GM23338 (cell line): ENCODE data around the gene PRMT7. TPM values are rescaled to one million over a fixed set of nuclear protein-coding genes. Genes with fewer than 3 reads are reported as not detected.

ENCODE experiments used
- ATAC-seq: fragments of 200-7000 bp; cut with Tn5 transposase; 3 replicates; pipeline ENCODE4 v1.9.1; 2020
- DNase-seq: peaks from one replicate; pipeline ENCODE4 v3.0.0-alpha.2; 2015; ENCODE audit warnings: low spot score
- H2AFZ ChIP-seq: fragments of 200-600 bp; sonication (generic); 2 replicates; pipeline ENCODE4 v1.8.0; 2016; ENCODE audit warnings: antibody characterized with exemption, mild to moderate bottlenecking, moderate library complexity
- H3F3A ChIP-seq: fragments of 200-600 bp; sonication (generic); replicated peaks from 2 replicates; pipeline ENCODE4 v1.8.0; 2017; ENCODE audit warnings: antibody characterized with exemption, mixed run types, low read depth
- H3K27ac ChIP-seq: fragments of 200-600 bp; sonication (generic); 2 replicates; pipeline ENCODE4 v1.6.1; 2016; ENCODE audit warnings: low read depth
- H3K27me3 ChIP-seq: fragments of 200-600 bp; sonication (generic); 2 replicates; pipeline ENCODE4 v1.8.0; 2016; ENCODE audit warnings: mild to moderate bottlenecking, mixed run types, moderate library complexity; ENCODE audit not compliant: insufficient read depth
- H3K36me3 ChIP-seq: fragments of 200-600 bp; sonication (generic); 2 replicates; pipeline ENCODE4 v1.8.0; 2016; ENCODE audit warnings: mild to moderate bottlenecking; ENCODE audit not compliant: insufficient read depth
- H3K4me1 ChIP-seq: fragments of 200-600 bp; sonication (generic); 2 replicates; pipeline ENCODE4 v1.8.0; 2016; ENCODE audit warnings: mild to moderate bottlenecking, moderate library complexity; ENCODE audit not compliant: insufficient read depth
- H3K4me2 ChIP-seq: fragments of 200-600 bp; sonication (generic); 2 replicates; pipeline ENCODE4 v1.7.1; 2017; ENCODE audit warnings: mixed run types
- H3K4me3 ChIP-seq: fragments of 200-600 bp; sonication (generic); 2 replicates; pipeline ENCODE4 v1.6.1; 2016; ENCODE audit warnings: mixed run types
- H3K79me2 ChIP-seq: fragments of 200-600 bp; sonication (generic); replicated peaks from 2 replicates; pipeline ENCODE4 v1.8.0; 2017; ENCODE audit warnings: mild to moderate bottlenecking; ENCODE audit not compliant: insufficient read depth
- H3K9me2 ChIP-seq: fragments of 200-600 bp; sonication (generic); 2 replicates; pipeline ENCODE4 v1.8.0; 2017; ENCODE audit not compliant: insufficient read depth
- H4K20me1 ChIP-seq: fragments of 200-600 bp; sonication (generic); replicated peaks from 2 replicates; pipeline ENCODE4 v1.8.0; 2017; ENCODE audit warnings: mild to moderate bottlenecking; ENCODE audit not compliant: insufficient read depth
- H3K27ac Mint-ChIP-seq: 2 replicates; pipeline ENCODE4 v1.8.0; 2020; ENCODE audit warnings: inconsistent platforms, mild to moderate bottlenecking, moderate library complexity, mixed read lengths
- H3K27me3 Mint-ChIP-seq: 3 replicates; pipeline ENCODE4 v1.8.0; 2022; ENCODE audit warnings: low read depth, mild to moderate bottlenecking, moderate library complexity, mixed read lengths, inconsistent platforms; ENCODE audit not compliant: insufficient read depth, poor library complexity
- H3K36me3 Mint-ChIP-seq: 3 replicates; pipeline ENCODE4 v1.8.0; 2021; ENCODE audit warnings: low read depth, mild to moderate bottlenecking, inconsistent platforms, moderate library complexity, mixed read lengths
- H3K4me1 Mint-ChIP-seq: 3 replicates; pipeline ENCODE4 v1.8.0; 2020; ENCODE audit warnings: mild to moderate bottlenecking, inconsistent platforms, mixed read lengths
- H3K4me3 Mint-ChIP-seq: 3 replicates; pipeline ENCODE4 v1.8.0; 2021; ENCODE audit warnings: moderate library complexity, mild to moderate bottlenecking, inconsistent platforms, mixed read lengths
- H3K9me3 Mint-ChIP-seq: 3 replicates; pipeline ENCODE4 v1.8.0; 2020; ENCODE audit warnings: moderate library complexity, mild to moderate bottlenecking, inconsistent platforms, mixed read lengths
- CREB1 ChIP-seq: fragments of 250-450 bp; sonication (Bioruptor Pico); IDR thresholded peaks from 2 replicates; pipeline ENCODE4 v1.5.0; 2020; ENCODE audit warnings: low read depth, mild to moderate bottlenecking, moderate library complexity
- CTCF ChIP-seq, 2 experiments: fragments of 200-600 bp in 1 of 2; sonication (generic) in 1 of 2; conservative IDR thresholded peaks; 2 replicates each; pipeline versions ENCODE4 v1.5.1 to v1.6.1; 2016 to 2017; ENCODE audit warnings: antibody characterized with exemption in 2 of 2, low read depth in 2 of 2, mild to moderate bottlenecking in 2 of 2, moderate library complexity in 1 of 2
- EZH2 ChIP-seq: fragments of 200-600 bp; sonication (generic); IDR thresholded peaks from one replicate; pipeline ENCODE4 v1.8.0; 2017; ENCODE audit warnings: antibody characterized with exemption, mild to moderate bottlenecking, low read depth; ENCODE audit not compliant: unreplicated experiment
- EZH2phosphoT487 ChIP-seq: fragments of 200-600 bp; sonication (generic); IDR thresholded peaks from one replicate; pipeline ENCODE4 v1.8.1; 2018; ENCODE audit warnings: antibody characterized with exemption; ENCODE audit not compliant: unreplicated experiment
- JUNB ChIP-seq: IDR thresholded peaks from one replicate; pipeline ENCODE4 v1.6.1; 2016; ENCODE audit warnings: antibody characterized with exemption; ENCODE audit not compliant: unreplicated experiment
- NANOG ChIP-seq: IDR thresholded peaks from 2 replicates; pipeline ENCODE4 v1.6.1; 2016; ENCODE audit warnings: antibody characterized with exemption, borderline replicate concordance
- POLR2AphosphoS5 ChIP-seq: IDR thresholded peaks from 2 replicates; pipeline ENCODE4 v1.6.1; 2016; ENCODE audit warnings: antibody characterized with exemption, low read depth
- STAT1 ChIP-seq: IDR thresholded peaks from one replicate; pipeline ENCODE4 v1.6.1; 2016; ENCODE audit warnings: antibody characterized with exemption; ENCODE audit not compliant: unreplicated experiment
- ZNF114 ChIP-seq: fragments of 250-450 bp; sonication (Bioruptor Pico); IDR thresholded peaks from 2 replicates; pipeline ENCODE4 v1.5.0; 2020; ENCODE audit warnings: mild to moderate bottlenecking, moderate library complexity
- ZNF331 ChIP-seq: fragments of 250-450 bp; sonication (Bioruptor Pico); IDR thresholded peaks from 2 replicates; pipeline ENCODE4 v1.5.0; 2020; ENCODE audit warnings: low read depth, mild to moderate bottlenecking, moderate library complexity
- ZNF462 ChIP-seq: fragments of 250-450 bp; sonication (Bioruptor Pico); IDR thresholded peaks from 2 replicates; pipeline ENCODE4 v1.5.0; 2020; ENCODE audit warnings: mild to moderate bottlenecking, moderate library complexity
- polyA plus RNA-seq: library from polyadenylated mRNA; unstranded; fragments of >200 nt; fragmentation: Nextera tagmentation; extraction: Ambion mirVana; gene quantifications from 2 replicates; pipeline ENCODE4 v1.2.1, GENCODE V29; 2016
- total RNA-seq: library from RNA; depleted of rRNA; stranded (reverse); fragments of >200 nt; shearing (Covaris generic); gene quantifications from 2 replicates; pipeline ENCODE4 v1.2.3, GENCODE V29; 2014
- TF ChIP-seq, protein P1 (sequence below): IDR thresholded peaks from 2 replicates; pipeline ENCODE4 v1.6.1; 2016; ENCODE audit warnings: antibody characterized with exemption
- TF ChIP-seq, protein P2 (sequence below): IDR thresholded peaks from one replicate; pipeline ENCODE4 v1.6.1; 2018; ENCODE audit warnings: antibody characterized with exemption; ENCODE audit not compliant: unreplicated experiment

The PRMT7 gene
- total and polyA plus RNA-seq, 2 experiments from 2014 or later: 20.2 to 65.3 TPM

GRCh38 chr16:68377667-68378393 lies 67.0 kb downstream of the PRMT7 start:
- Mint-ChIP-seq H3K4me3 (no peak overlapping the region), H3K36me3 (no peaks in the 10 kb centered on the region), H3K4me1 (peaks cover 3% of the 10 kb centered on the region; the same call in 1 of the 3 replicates), H3K9me3 (no peaks in the 10 kb centered on the region), H3K27me3 (peaks cover 9% of the 10 kb centered on the region), H3K27ac (no peak overlapping the region)
- Histone ChIP-seq H3K4me1 (no peaks in the 10 kb centered on the region), H4K20me1 (no peaks in the 10 kb centered on the region; the same call in 1 of the 2 replicates), H3K36me3 (no peaks in the 10 kb centered on the region), H3K9me2 (no peaks in the 10 kb centered on the region), H3K4me2 (no peak overlapping the region), H3K4me3 (no peak overlapping the region), H3K27ac (no peak overlapping the region), H3F3A (no peaks in the 10 kb centered on the region), H3K79me2 (no peaks in the 10 kb centered on the region), H2AFZ (no peak overlapping the region), H3K27me3 (no peaks in the 10 kb centered on the region)
- no peak for ATAC-seq
- no peak for DNase-seq
- TF ChIP-seq JUNB (no peak), ZNF462 (CRISPR knock-in tag) (no peak), ZNF114 (no peak), POLR2AphosphoS5 (no peak), EZH2 (no peak), NANOG (no peak), ZNF331 (CRISPR knock-in tag) (no peak), STAT1 (no peak), CREB1 (CRISPR knock-in tag) (no peak), EZH2phosphoT487 (no peak), CTCF (conservative IDR thresholded peaks at IDR 0.05; ENCODE audit: low read depth in 2 of 2) (no peak)
- TF ChIP-seq, protein P1, sequence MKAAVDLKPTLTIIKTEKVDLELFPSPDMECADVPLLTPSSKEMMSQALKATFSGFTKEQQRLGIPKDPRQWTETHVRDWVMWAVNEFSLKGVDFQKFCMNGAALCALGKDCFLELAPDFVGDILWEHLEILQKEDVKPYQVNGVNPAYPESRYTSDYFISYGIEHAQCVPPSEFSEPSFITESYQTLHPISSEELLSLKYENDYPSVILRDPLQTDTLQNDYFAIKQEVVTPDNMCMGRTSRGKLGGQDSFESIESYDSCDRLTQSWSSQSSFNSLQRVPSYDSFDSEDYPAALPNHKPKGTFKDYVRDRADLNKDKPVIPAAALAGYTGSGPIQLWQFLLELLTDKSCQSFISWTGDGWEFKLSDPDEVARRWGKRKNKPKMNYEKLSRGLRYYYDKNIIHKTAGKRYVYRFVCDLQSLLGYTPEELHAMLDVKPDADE: no peak
- TF ChIP-seq, protein P2, sequence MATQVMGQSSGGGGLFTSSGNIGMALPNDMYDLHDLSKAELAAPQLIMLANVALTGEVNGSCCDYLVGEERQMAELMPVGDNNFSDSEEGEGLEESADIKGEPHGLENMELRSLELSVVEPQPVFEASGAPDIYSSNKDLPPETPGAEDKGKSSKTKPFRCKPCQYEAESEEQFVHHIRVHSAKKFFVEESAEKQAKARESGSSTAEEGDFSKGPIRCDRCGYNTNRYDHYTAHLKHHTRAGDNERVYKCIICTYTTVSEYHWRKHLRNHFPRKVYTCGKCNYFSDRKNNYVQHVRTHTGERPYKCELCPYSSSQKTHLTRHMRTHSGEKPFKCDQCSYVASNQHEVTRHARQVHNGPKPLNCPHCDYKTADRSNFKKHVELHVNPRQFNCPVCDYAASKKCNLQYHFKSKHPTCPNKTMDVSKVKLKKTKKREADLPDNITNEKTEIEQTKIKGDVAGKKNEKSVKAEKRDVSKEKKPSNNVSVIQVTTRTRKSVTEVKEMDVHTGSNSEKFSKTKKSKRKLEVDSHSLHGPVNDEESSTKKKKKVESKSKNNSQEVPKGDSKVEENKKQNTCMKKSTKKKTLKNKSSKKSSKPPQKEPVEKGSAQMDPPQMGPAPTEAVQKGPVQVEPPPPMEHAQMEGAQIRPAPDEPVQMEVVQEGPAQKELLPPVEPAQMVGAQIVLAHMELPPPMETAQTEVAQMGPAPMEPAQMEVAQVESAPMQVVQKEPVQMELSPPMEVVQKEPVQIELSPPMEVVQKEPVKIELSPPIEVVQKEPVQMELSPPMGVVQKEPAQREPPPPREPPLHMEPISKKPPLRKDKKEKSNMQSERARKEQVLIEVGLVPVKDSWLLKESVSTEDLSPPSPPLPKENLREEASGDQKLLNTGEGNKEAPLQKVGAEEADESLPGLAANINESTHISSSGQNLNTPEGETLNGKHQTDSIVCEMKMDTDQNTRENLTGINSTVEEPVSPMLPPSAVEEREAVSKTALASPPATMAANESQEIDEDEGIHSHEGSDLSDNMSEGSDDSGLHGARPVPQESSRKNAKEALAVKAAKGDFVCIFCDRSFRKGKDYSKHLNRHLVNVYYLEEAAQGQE: no peak
